HEK293 (cell line): Measurements from ENCODE around the gene PHF5A.

ENCODE experiments used
- CTCF ChIA-PET: fragments of 350-600 bp; formaldehyde crosslinking; extraction: SDS; loops from one replicate; lab custom pipeline; 2021; ENCODE audit warnings: antibody characterized with exemption; lab: Yijun Ruan, JAX
- POLR2A ChIA-PET: fragments of 300-600 bp; formaldehyde crosslinking; extraction: SDS; loops from one replicate; lab custom pipeline; 2020; ENCODE audit warnings: antibody characterized with exemption, inconsistent platforms; lab: Yijun Ruan, JAX
- H3K27ac ChIP-seq: fragments of 200-500 bp; sonication (Bioruptor generic); 2 replicates; pipeline ENCODE4 v1.5.1; 2014; ENCODE audit warnings: low read depth, low read length, control low read depth, inconsistent platforms; ENCODE audit errors: extremely low read depth
- H3K36me3 ChIP-seq, 2 experiments: fragments of 200-500 bp in 1 of 2; sonication (Bioruptor generic) in 1 of 2; 1 replicate in 1 of 2; 2 replicates in 1 of 2; pipeline ENCODE4 v1.5.1; 2014 to 2017; ENCODE audit warnings: inconsistent platforms in 2 of 2, low read length in 2 of 2; ENCODE audit not compliant: control insufficient read depth in 2 of 2, insufficient read depth in 1 of 2
- H3K4me1 ChIP-seq: fragments of 200-500 bp; sonication (Bioruptor generic); 2 replicates; pipeline ENCODE4 v1.5.1; 2014; ENCODE audit warnings: mild to moderate bottlenecking, low read length, inconsistent platforms; ENCODE audit not compliant: control insufficient read depth, insufficient read depth
- H3K4me3 ChIP-seq: 2 replicates; pipeline ENCODE4 v1.5.1; 2011; ENCODE audit warnings: low read depth, mild to moderate bottlenecking, control low read depth, low read length, moderate library complexity
- H3K9me3 ChIP-seq: fragments of 200-500 bp; sonication (Bioruptor generic); 2 replicates; pipeline ENCODE4 v1.5.1; 2014; ENCODE audit warnings: low read depth, low read length, inconsistent platforms; ENCODE audit not compliant: control insufficient read depth, insufficient read depth
- BCL11A ChIP-seq: fragments of 450-650 bp; formaldehyde crosslinking; IDR thresholded peaks from 2 replicates; pipeline ENCODE4 v1.5.1; 2016; ENCODE audit warnings: low read depth, missing biosample characterization, missing genetic modification characterization
- EGR2 ChIP-seq: fragments of 450-650 bp; formaldehyde crosslinking; IDR thresholded peaks from 2 replicates; pipeline ENCODE4 v1.5.1; 2016; ENCODE audit warnings: low read depth, missing biosample characterization, missing genetic modification characterization
- GLIS1 ChIP-seq: fragments of 450-650 bp; formaldehyde crosslinking; IDR thresholded peaks from 2 replicates; pipeline ENCODE4 v1.5.1; 2016; ENCODE audit warnings: missing biosample characterization, missing genetic modification characterization
- MEIS1 ChIP-seq: sonication (generic); formaldehyde crosslinking; IDR thresholded peaks from 2 replicates; pipeline ENCODE4 v1.8.1; 2022; ENCODE audit warnings: missing genetic modification reagents, mild to moderate bottlenecking, borderline replicate concordance
- MZF1 ChIP-seq: fragments of 450-650 bp; formaldehyde crosslinking; IDR thresholded peaks from 2 replicates; pipeline ENCODE4 v1.5.1; 2017; ENCODE audit warnings: missing biosample characterization, missing genetic modification characterization, borderline replicate concordance
- OVOL3 ChIP-seq: fragments of 450-650 bp; formaldehyde crosslinking; IDR thresholded peaks from 2 replicates; pipeline ENCODE4 v1.5.1; 2016; ENCODE audit warnings: missing biosample characterization, missing genetic modification characterization
- TCF7L2 ChIP-seq: IDR thresholded peaks from 2 replicates; pipeline ENCODE4 v1.6.1; 2011; ENCODE audit warnings: low read depth, mild to moderate bottlenecking, inconsistent platforms, low read length, moderate library complexity, borderline replicate concordance
- ZFHX2 ChIP-seq: fragments of 450-650 bp; formaldehyde crosslinking; conservative IDR thresholded peaks from 2 replicates; pipeline ENCODE4 v1.5.1; 2016; ENCODE audit warnings: missing biosample characterization, missing genetic modification characterization
- ZIC2 ChIP-seq: fragments of 450-650 bp; formaldehyde crosslinking; IDR thresholded peaks from 2 replicates; pipeline ENCODE4 v1.5.1; 2016; ENCODE audit warnings: missing biosample characterization, missing genetic modification characterization
- ZNF112 ChIP-seq: fragments of 450-650 bp; formaldehyde crosslinking; IDR thresholded peaks from 2 replicates; pipeline ENCODE4 v1.5.0; 2017; ENCODE audit warnings: missing biosample characterization, missing genetic modification characterization
- ZNF223 ChIP-seq: fragments of 450-650 bp; formaldehyde crosslinking; IDR thresholded peaks from 2 replicates; pipeline ENCODE4 v1.5.1; 2016; ENCODE audit warnings: missing biosample characterization, missing genetic modification characterization
- ZNF239 ChIP-seq: fragments of 450-650 bp; formaldehyde crosslinking; IDR thresholded peaks from 2 replicates; pipeline ENCODE4 v1.5.1; 2016; ENCODE audit warnings: missing biosample characterization, missing genetic modification characterization
- ZNF24 ChIP-seq: fragments of 450-650 bp; formaldehyde crosslinking; IDR thresholded peaks from 2 replicates; pipeline ENCODE4 v1.5.1; 2016; ENCODE audit warnings: missing biosample characterization, missing genetic modification characterization
- ZNF274 ChIP-seq, 2 experiments: fragments of 200-500 bp in 1 of 2; fragments of 450-650 bp in 1 of 2; sonication (Bioruptor generic) in 1 of 2; formaldehyde crosslinking in 1 of 2; IDR thresholded peaks; 2 replicates each; pipeline versions ENCODE4 v1.5.1 to v1.6.1; 2014 to 2016; ENCODE audit warnings: borderline replicate concordance in 1 of 2, inconsistent platforms in 1 of 2, low read length in 1 of 2, missing biosample characterization in 1 of 2, missing genetic modification characterization in 1 of 2
- ZNF292 ChIP-seq: fragments of 450-650 bp; formaldehyde crosslinking; IDR thresholded peaks from 2 replicates; pipeline ENCODE4 v1.5.1; 2016; ENCODE audit warnings: low read depth, missing biosample characterization, missing genetic modification characterization, borderline replicate concordance
- ZNF366 ChIP-seq: fragments of 450-650 bp; formaldehyde crosslinking; conservative IDR thresholded peaks from 2 replicates; pipeline ENCODE4 v1.5.1; 2016; ENCODE audit warnings: missing biosample characterization, missing genetic modification characterization
- ZNF37A ChIP-seq: fragments of 450-650 bp; IDR thresholded peaks from 2 replicates; pipeline ENCODE4 v1.5.1; 2018; ENCODE audit warnings: missing biosample characterization, missing genetic modification characterization
- ZNF610 ChIP-seq: fragments of 450-650 bp; formaldehyde crosslinking; IDR thresholded peaks from 2 replicates; pipeline ENCODE4 v1.5.1; 2016; ENCODE audit warnings: missing biosample characterization, missing genetic modification characterization, borderline replicate concordance
- ZNF624 ChIP-seq: fragments of 450-650 bp; formaldehyde crosslinking; IDR thresholded peaks from 2 replicates; pipeline ENCODE4 v1.5.1; 2017; ENCODE audit warnings: missing biosample characterization, missing genetic modification characterization
- ZNF701 ChIP-seq: fragments of 450-650 bp; formaldehyde crosslinking; IDR thresholded peaks from 2 replicates; pipeline ENCODE4 v1.5.1; 2016; ENCODE audit warnings: missing biosample characterization, missing genetic modification characterization
- ZNF792 ChIP-seq: fragments of 450-650 bp; formaldehyde crosslinking; IDR thresholded peaks from 2 replicates; pipeline ENCODE4 v1.5.1; 2016; ENCODE audit warnings: missing biosample characterization, missing genetic modification characterization
- ZXDB ChIP-seq: fragments of 450-650 bp; formaldehyde crosslinking; IDR thresholded peaks from 2 replicates; pipeline ENCODE4 v1.5.1; 2016; ENCODE audit warnings: missing biosample characterization, missing genetic modification characterization
- TF ChIP-seq, protein P1 (sequence below): fragments of 450-650 bp; formaldehyde crosslinking; IDR thresholded peaks from 2 replicates; pipeline ENCODE4 v1.5.1; 2016; ENCODE audit warnings: missing biosample characterization, missing genetic modification characterization
- TF ChIP-seq, protein P2 (sequence below): fragments of 450-650 bp; formaldehyde crosslinking; IDR thresholded peaks from 2 replicates; pipeline ENCODE4 v1.5.1; 2017; ENCODE audit warnings: missing biosample characterization, missing genetic modification characterization
- TF ChIP-seq, protein P3 (sequence below): fragments of 450-650 bp; formaldehyde crosslinking; IDR thresholded peaks from 2 replicates; pipeline ENCODE4 v1.5.1; 2016; ENCODE audit warnings: missing biosample characterization, missing genetic modification characterization

Gene PHF5A

DNA sequence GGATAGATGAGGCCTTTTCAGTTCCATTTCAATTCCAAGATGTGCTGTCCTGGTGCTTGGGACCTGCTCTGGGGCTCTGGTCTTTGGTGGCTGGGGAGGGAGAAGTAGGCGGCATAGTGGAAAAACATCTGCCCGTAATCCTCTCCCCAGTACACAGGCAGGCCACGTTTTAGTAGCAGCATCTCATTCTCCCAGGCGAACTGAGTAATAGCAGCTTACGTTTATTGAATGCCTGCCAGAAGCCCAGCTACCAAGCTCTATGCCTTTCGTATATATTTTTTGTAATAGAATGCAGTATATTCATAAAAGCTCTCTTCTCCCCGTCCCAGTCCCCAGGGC lies 11.9 kb upstream of the PHF5A start:
- H3K4me3 ChIP-seq, result no peak overlapping the region
- ChIA-PET POLR2A (interaction anchor here (1.1 to 3.5 kb wide), 3 partner anchors 11 to 34 kb away, joined by 4 to 19 read pairs (median 7); partner anchors contain the start of genes ACO2, PHF5A and TOB2), CTCF (interaction anchor here (0.9 to 4.0 kb wide), 4 partner anchors 11 to 77 kb away, joined by 3 to 28 read pairs (median 4); no protein-coding TSS in a partner anchor)
- H3K4me1 ChIP-seq, result no peaks in the 10 kb centered on the region
- H3K9me3 ChIP-seq, result no peaks in the 10 kb centered on the region
- no peak overlapping the region for H3K27ac ChIP-seq
- 0 out of 2 replicates have a peak, but pooled peaks have one; percentile 3 for TF ChIP-seq MZF1 (tag by site-specific recombination)
- no peak for TF ChIP-seq ZNF37A (tag by site-specific recombination)
- peaks cover 3 to 7% of the 10 kb centered on the region in 2 experiments; a peak in 2 of 3 replicates for H3K36me3 ChIP-seq

DNA sequence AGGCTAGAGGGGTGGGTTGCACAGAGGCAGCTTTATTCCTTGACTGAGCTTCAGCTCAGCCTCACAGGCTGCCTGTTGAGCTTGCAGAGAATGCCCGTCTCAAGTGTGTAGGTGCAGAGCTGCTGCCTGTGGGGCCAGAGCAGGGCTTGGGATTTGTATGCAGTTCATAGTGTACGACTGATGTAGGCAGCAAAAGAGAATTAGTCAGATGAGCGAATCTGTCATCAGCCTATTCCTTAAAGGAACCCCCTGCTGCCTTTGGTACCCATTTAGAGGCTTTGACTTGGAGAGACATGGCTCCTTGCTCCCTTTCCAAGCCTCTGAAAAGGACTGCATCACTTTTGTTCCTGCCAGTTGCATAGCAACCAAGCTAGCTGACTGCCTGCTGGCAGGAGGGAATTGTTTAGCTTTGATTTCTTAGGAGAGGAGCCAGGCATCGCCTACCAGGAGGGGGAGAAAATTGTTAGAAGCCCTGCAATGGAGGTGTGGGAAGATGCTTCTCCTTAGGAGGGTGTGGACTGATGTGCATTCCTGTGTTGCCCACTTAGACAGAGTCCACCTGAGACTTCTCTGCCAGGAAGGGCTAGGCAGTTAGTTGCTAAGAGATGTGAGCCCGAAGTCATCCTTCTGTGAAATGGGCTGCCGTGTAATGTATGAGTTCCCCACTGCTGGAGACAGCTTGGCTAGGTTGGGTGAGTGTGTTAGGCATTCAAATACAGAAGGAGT lies 11.3 kb upstream of the PHF5A start:
- peaks cover 3 to 9% of the 10 kb centered on the region in 2 experiments; a peak in 2 of 3 replicates for H3K36me3 ChIP-seq
- no peaks in the 10 kb centered on the region for H3K4me1 ChIP-seq
- POLR2A ChIA-PET, result interaction anchor here (2.5 to 3.5 kb wide), 2 partner anchors 11 to 34 kb away, joined by 7 to 19 read pairs; partner anchors contain the start of genes ACO2, PHF5A and TOB2
- no peak overlapping the region for H3K27ac ChIP-seq
- no peak overlapping the region for H3K4me3 ChIP-seq
- no peaks in the 10 kb centered on the region for H3K9me3 ChIP-seq
- CTCF ChIA-PET, result interaction anchor here (0.5 to 4.0 kb wide), 6 partner anchors 10 to 310 kb away, joined by 3 to 28 read pairs (median 4); no protein-coding TSS in a partner anchor
- TF ChIP-seq ZNF24 (tag by site-specific recombination), result no peak
- TF ChIP-seq ZNF274 (IDR thresholded peaks at IDR 0.05; ENCODE audit: low read length), result no peak
- TF ChIP-seq ZNF274 (tag by site-specific recombination; IDR thresholded peaks at IDR 0.05; ENCODE audit: borderline replicate concordance), result no peak
- no peak for TF ChIP-seq ZNF610 (tag by site-specific recombination)
- TF ChIP-seq ZNF624 (tag by site-specific recombination), result no peak
- TF ChIP-seq ZNF112 (tag by site-specific recombination), result no peak
- peak; percentile 82 for TF ChIP-seq EGR2
- no peak for TF ChIP-seq ZNF223 (tag by site-specific recombination)
- TF ChIP-seq ZXDB, result no peak
- TF ChIP-seq, protein P1, sequence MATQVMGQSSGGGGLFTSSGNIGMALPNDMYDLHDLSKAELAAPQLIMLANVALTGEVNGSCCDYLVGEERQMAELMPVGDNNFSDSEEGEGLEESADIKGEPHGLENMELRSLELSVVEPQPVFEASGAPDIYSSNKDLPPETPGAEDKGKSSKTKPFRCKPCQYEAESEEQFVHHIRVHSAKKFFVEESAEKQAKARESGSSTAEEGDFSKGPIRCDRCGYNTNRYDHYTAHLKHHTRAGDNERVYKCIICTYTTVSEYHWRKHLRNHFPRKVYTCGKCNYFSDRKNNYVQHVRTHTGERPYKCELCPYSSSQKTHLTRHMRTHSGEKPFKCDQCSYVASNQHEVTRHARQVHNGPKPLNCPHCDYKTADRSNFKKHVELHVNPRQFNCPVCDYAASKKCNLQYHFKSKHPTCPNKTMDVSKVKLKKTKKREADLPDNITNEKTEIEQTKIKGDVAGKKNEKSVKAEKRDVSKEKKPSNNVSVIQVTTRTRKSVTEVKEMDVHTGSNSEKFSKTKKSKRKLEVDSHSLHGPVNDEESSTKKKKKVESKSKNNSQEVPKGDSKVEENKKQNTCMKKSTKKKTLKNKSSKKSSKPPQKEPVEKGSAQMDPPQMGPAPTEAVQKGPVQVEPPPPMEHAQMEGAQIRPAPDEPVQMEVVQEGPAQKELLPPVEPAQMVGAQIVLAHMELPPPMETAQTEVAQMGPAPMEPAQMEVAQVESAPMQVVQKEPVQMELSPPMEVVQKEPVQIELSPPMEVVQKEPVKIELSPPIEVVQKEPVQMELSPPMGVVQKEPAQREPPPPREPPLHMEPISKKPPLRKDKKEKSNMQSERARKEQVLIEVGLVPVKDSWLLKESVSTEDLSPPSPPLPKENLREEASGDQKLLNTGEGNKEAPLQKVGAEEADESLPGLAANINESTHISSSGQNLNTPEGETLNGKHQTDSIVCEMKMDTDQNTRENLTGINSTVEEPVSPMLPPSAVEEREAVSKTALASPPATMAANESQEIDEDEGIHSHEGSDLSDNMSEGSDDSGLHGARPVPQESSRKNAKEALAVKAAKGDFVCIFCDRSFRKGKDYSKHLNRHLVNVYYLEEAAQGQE (tag by site-specific recombination), result no peak
- 0 out of 2 replicates have a peak, but pooled peaks have one; percentile 6 for TF ChIP-seq ZIC2 (tag by site-specific recombination)
- TF ChIP-seq OVOL3, result no peak
- TF ChIP-seq ZNF792 (tag by site-specific recombination), result no peak
- TF ChIP-seq ZNF239 (tag by site-specific recombination), result peak; percentile 94
- TF ChIP-seq ZNF366 (tag by site-specific recombination), result no peak
- TF ChIP-seq GLIS1, result peak; percentile 56
- TF ChIP-seq ZNF292 (tag by site-specific recombination), result no peak
- TF ChIP-seq MEIS1 (CRISPR knock-in tag), result no peak
- TF ChIP-seq ZFHX2, result peak; percentile 24; the same call in 1 of the 2 replicates
- no peak for TF ChIP-seq TCF7L2
- TF ChIP-seq, protein P2, sequence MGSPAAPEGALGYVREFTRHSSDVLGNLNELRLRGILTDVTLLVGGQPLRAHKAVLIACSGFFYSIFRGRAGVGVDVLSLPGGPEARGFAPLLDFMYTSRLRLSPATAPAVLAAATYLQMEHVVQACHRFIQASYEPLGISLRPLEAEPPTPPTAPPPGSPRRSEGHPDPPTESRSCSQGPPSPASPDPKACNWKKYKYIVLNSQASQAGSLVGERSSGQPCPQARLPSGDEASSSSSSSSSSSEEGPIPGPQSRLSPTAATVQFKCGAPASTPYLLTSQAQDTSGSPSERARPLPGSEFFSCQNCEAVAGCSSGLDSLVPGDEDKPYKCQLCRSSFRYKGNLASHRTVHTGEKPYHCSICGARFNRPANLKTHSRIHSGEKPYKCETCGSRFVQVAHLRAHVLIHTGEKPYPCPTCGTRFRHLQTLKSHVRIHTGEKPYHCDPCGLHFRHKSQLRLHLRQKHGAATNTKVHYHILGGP (tag by site-specific recombination), result no peak
- TF ChIP-seq, protein P3, sequence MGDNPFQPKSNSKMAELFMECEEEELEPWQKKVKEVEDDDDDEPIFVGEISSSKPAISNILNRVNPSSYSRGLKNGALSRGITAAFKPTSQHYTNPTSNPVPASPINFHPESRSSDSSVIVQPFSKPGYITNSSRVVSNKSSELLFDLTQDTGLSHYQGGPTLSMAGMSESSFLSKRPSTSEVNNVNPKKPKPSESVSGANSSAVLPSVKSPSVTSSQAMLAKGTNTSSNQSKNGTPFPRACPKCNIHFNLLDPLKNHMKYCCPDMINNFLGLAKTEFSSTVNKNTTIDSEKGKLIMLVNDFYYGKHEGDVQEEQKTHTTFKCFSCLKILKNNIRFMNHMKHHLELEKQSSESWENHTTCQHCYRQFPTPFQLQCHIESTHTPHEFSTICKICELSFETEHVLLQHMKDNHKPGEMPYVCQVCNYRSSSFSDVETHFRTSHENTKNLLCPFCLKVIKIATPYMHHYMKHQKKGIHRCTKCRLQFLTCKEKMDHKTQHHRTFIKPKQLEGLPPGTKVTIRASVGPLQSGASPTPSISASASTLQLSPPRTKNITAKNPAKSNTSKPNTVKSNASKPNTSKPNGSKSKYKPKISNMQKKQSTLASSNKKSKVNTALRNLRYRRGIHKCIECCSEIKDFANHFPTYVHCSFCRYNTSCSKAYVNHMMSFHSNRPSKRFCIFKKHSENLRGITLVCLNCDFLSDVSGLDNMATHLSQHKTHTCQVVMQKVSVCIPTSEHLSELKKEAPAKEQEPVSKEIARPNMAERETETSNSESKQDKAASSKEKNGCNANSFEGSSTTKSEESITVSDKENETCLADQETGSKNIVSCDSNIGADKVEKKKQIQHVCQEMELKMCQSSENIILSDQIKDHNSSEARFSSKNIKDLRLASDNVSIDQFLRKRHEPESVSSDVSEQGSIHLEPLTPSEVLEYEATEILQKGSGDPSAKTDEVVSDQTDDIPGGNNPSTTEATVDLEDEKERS (tag by site-specific recombination), result no peak
- TF ChIP-seq ZNF701, result no peak
- TF ChIP-seq BCL11A (tag by site-specific recombination), result no peak
